HepG2 (cell line): ENCODE results near the gene DHRS4L2. TPM values are rescaled to one million over a fixed set of nuclear protein-coding genes. Genes with fewer than 3 reads are reported as not detected.

Experiments
- CREBL2 ChIP-seq: sonication (generic); formaldehyde crosslinking; IDR thresholded peaks from 2 replicates; pipeline ENCODE4 v1.8.1; 2023; ENCODE audit warnings: missing genetic modification reagents, mild to moderate bottlenecking, borderline replicate concordance
- HMGXB3 ChIP-seq: sonication (generic); formaldehyde crosslinking; IDR thresholded peaks from 2 replicates; pipeline ENCODE4 v1.4.0; 2020; ENCODE audit warnings: missing genetic modification reagents, borderline replicate concordance
- KDM3A ChIP-seq: IDR thresholded peaks from 2 replicates; pipeline ENCODE4 v1.6.1; 2018; ENCODE audit warnings: low read depth, missing compliant biosample characterization
- KMT2A ChIP-seq: sonication (generic); formaldehyde crosslinking; IDR thresholded peaks from 2 replicates; pipeline ENCODE4 v1.4.0; 2020; ENCODE audit warnings: missing genetic modification reagents
- MED13 ChIP-seq: sonication (generic); formaldehyde crosslinking; IDR thresholded peaks from 2 replicates; pipeline ENCODE4 v1.5.0; 2020; ENCODE audit warnings: missing genetic modification reagents
- MXD4 ChIP-seq: IDR thresholded peaks from 2 replicates; pipeline ENCODE4 v1.6.1; 2016; ENCODE audit warnings: mild to moderate bottlenecking, missing biosample characterization, missing genetic modification reagents
- NFKBIZ ChIP-seq: IDR thresholded peaks from 2 replicates; pipeline ENCODE4 v1.6.1; 2018; ENCODE audit warnings: missing genetic modification reagents, missing compliant biosample characterization
- NR1H2 ChIP-seq: sonication (generic); formaldehyde crosslinking; IDR thresholded peaks from 2 replicates; pipeline ENCODE4 v1.8.1; 2022; ENCODE audit warnings: low read depth, missing genetic modification reagents, borderline replicate concordance
- SMAD3 ChIP-seq: sonication (generic); formaldehyde crosslinking; IDR thresholded peaks from 2 replicates; pipeline ENCODE4 v1.4.0; 2020; ENCODE audit warnings: missing genetic modification reagents
- TFDP2 ChIP-seq: sonication (generic); formaldehyde crosslinking; IDR thresholded peaks from 2 replicates; pipeline ENCODE4 v1.4.0; 2020; ENCODE audit warnings: missing genetic modification reagents
- TSC22D2 ChIP-seq: sonication (generic); formaldehyde crosslinking; IDR thresholded peaks from 2 replicates; pipeline ENCODE4 v1.5.1; 2020; ENCODE audit warnings: missing genetic modification reagents, mild to moderate bottlenecking, borderline replicate concordance
- ZC3H13 ChIP-seq: sonication (generic); formaldehyde crosslinking; IDR thresholded peaks from 2 replicates; pipeline ENCODE4 v1.8.1; 2023; ENCODE audit warnings: mild to moderate bottlenecking, missing genetic modification reagents, moderate library complexity
- ZNF124 ChIP-seq: sonication (generic); formaldehyde crosslinking; IDR thresholded peaks from 2 replicates; pipeline ENCODE4 v1.4.0; 2020; ENCODE audit warnings: missing genetic modification reagents
- ZNF281 ChIP-seq: sonication (generic); formaldehyde crosslinking; IDR thresholded peaks from 2 replicates; pipeline ENCODE4 v1.4.0; 2020; ENCODE audit warnings: missing genetic modification reagents, borderline replicate concordance
- ZNF607 ChIP-seq: sonication (generic); formaldehyde crosslinking; IDR thresholded peaks from 2 replicates; pipeline ENCODE4 v1.5.1; 2020; ENCODE audit warnings: missing genetic modification reagents, mild to moderate bottlenecking, borderline replicate concordance
- ZNF710 ChIP-seq: sonication (generic); formaldehyde crosslinking; IDR thresholded peaks from 2 replicates; pipeline ENCODE4 v1.5.0; 2020; ENCODE audit warnings: mild to moderate bottlenecking, missing genetic modification reagents, borderline replicate concordance
- ZNF83 ChIP-seq: sonication (generic); formaldehyde crosslinking; IDR thresholded peaks from 2 replicates; pipeline ENCODE4 v1.4.0; 2020; ENCODE audit warnings: missing genetic modification reagents, mild to moderate bottlenecking, borderline replicate concordance
- polyA plus RNA-seq, 8 experiments: library from polyadenylated mRNA; depleted of rRNA in 3 of 8; stranded (reverse) in 7 of 8; unstranded in 1 of 8; fragments of >200 nt; fragmentation: Illumina TruSeq in 4 of 8; extraction: Trizol in 4 of 8; gene quantifications; 2 replicates each; pipeline versions ENCODE4 v1.2.1 to v1.2.3, GENCODE V29; 2011 to 2016; ENCODE audit warnings: low read depth in 4 of 8, missing spikeins in 1 of 8, mixed read lengths in 1 of 8; ENCODE audit not compliant: insufficient read depth in 1 of 8
- total RNA-seq, 5 experiments: library from RNA; depleted of rRNA; stranded (reverse); fragments of >200 nt; fragmentation: Illumina TruSeq; extraction: Trizol; gene quantifications; 2 replicates each; pipeline ENCODE4 v1.2.3, GENCODE V29; 2016; ENCODE audit warnings: low read depth in 1 of 5

The DHRS4L2 gene
- total and polyA plus RNA-seq, 2 of the 13 experiments (the other 11 are each of a cell fraction or from before 2014, with no cell fraction given), result 24.7 to 38.2 TPM

GRCh38 chr14:23969481-23970282 lies 19.0 kb upstream of the DHRS4L2 start (continued):
- TF ChIP-seq HMGXB3 (peak; percentile 70; the same call in 1 of the 2 replicates), ZNF607 (CRISPR knock-in tag) (0 out of 2 replicates have a peak, but pooled peaks have one; percentile 52), KDM3A (CRISPR knock-in tag) (peak; percentile 93), KMT2A (peak; percentile 83; the same call in 1 of the 2 replicates), MED13 (CRISPR knock-in tag) (0 out of 2 replicates have a peak, but pooled peaks have one; percentile 78), ZNF124 (CRISPR knock-in tag) (0 out of 2 replicates have a peak, but pooled peaks have one; percentile 25), NR1H2 (CRISPR knock-in tag) (peak; percentile 68; the same call in 1 of the 2 replicates), MXD4 (CRISPR knock-in tag) (peak; percentile 87), ZNF710 (peak; percentile 69; the same call in 1 of the 2 replicates), CREBL2 (CRISPR knock-in tag) (0 out of 2 replicates have a peak, but pooled peaks have one; percentile 53), ZNF281 (CRISPR knock-in tag) (peak; percentile 100), NFKBIZ (CRISPR knock-in tag) (peak; percentile 79; the same call in 1 of the 2 replicates), SMAD3 (CRISPR knock-in tag) (peak; percentile 69; the same call in 1 of the 2 replicates), ZC3H13 (CRISPR knock-in tag) (peak; percentile 62; the same call in 1 of the 2 replicates), TSC22D2 (peak; percentile 93; the same call in 1 of the 2 replicates), TFDP2 (CRISPR knock-in tag) (peak; percentile 94), ZNF83 (CRISPR knock-in tag) (peak; percentile 80; the same call in 1 of the 2 replicates)
